ENCODE data around the gene ARPC4.

The ARPC4 gene

DNA sequence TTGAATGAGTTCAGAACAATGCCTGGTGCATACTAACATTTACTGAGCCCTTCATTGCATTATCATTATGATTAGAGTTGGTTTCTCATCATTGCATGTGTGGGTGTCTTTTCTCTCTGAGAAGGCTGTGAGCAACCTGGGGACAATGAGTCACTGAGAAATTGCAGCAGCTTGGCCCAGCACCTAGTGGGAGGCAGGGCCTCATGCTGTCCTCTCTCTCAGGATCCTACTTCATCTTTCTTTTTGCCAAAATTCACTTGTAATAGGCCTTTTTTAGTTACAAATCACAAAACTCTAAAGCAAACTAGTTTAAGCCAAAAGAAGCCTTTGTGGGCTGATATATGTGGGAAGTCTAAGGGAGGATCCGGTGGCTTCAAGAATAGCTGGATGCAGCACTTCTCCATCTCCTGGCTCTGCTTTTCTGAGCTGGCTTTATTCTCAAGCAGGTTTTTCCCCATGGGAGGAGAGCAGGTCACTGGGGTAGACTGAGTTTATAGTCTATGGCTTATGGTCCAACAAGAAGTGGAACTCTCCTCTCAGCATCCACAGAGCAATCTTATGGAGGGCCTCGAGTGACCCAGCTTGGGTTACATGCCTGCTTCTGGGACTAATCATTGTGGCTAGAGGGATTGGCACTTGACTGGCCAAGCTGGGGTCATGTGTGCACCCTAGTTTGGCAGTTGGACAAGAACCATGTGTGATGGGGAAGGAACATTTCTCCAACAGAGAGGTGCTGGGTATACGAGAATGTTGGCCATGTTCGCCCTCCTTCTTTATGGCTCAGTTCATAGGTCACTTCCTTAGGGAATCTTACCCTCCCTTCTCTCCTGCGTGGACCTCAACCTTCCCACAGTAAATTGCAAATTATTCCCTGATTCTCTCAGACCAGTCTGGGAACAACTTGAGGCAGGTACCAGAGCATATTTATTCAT is 14.5 kb upstream of the ARPC4 start:
- DNase-seq (ENCODE audit: low read depth), result peak; percentile 77
- TF ChIP-seq, protein P1, sequence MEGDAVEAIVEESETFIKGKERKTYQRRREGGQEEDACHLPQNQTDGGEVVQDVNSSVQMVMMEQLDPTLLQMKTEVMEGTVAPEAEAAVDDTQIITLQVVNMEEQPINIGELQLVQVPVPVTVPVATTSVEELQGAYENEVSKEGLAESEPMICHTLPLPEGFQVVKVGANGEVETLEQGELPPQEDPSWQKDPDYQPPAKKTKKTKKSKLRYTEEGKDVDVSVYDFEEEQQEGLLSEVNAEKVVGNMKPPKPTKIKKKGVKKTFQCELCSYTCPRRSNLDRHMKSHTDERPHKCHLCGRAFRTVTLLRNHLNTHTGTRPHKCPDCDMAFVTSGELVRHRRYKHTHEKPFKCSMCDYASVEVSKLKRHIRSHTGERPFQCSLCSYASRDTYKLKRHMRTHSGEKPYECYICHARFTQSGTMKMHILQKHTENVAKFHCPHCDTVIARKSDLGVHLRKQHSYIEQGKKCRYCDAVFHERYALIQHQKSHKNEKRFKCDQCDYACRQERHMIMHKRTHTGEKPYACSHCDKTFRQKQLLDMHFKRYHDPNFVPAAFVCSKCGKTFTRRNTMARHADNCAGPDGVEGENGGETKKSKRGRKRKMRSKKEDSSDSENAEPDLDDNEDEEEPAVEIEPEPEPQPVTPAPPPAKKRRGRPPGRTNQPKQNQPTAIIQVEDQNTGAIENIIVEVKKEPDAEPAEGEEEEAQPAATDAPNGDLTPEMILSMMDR (IDR thresholded peaks at IDR 0.05; ENCODE audit: insufficient read depth, low read depth, low read length, missing control alignments), result no peak
- H3K4me3 ChIP-seq (ENCODE audit: low read length), result no peak overlapping the region

DNA sequence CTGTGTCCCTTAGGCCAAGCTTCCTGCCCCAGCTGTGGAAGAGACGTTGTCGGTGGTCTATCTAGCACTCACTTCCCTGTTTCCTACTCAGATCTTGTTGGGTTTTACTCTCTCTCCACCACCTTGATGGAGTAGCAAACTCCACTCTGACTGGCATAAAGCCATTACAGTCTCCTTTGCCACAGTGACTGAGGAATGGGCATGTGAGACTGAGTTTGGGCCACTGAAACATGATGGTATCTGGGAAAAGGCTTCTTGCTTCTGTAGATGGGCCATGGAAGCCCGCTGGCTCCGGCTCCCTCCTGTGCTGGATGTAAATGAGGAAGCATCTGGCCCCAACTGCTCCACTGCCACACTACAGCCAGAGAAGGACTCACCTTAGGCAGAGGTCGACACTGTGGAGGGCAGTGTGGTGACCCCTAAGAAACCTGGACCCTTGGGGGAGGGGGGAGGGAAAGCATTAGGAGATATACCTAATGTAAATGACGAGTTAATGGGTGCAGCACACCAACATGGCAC is 13.7 kb upstream of the ARPC4 start:
- DNase-seq (ENCODE audit: low read depth), result no peak
- no peak overlapping the region for H3K4me3 ChIP-seq (ENCODE audit: low read length)
- TF ChIP-seq, protein P1 (IDR thresholded peaks at IDR 0.05; ENCODE audit: insufficient read depth, low read depth, low read length, missing control alignments), result no peak

DNA sequence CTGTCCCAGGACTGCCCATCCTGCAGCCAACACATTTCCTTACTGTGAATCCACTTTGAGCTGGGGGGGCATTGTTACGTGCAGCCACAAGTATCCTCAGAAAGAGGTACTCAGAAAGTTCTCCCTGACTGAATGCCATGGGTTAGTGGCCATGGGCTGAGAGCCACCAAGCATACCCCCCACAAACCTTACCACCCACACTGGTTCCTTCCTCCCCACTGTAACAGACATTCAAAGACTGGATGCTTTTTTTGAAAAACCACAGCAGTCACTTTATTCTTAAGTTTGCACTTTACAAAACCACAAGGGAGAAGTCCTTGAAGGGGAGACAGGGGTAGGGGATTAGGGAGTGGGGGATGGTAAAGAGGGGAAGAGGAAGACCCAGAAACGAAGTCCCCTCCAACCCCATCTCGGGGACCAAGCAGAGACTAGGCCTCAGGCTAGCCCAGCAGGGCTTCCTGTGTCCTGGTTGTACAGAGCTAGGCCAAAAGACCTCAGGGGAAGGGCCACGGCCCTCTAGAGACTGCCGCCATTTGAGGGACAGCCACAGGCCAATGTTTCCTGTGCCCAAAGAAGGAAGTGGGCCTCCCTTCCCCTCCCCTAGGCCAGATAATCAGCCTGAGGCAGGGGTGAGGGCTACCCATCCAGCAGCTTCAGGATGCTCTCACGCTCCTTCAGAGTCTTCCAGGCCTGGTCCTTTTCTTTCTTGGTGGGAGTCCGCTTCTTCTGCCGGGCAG is 13.0 kb upstream of the ARPC4 start:
- DNase-seq (ENCODE audit: low read depth), result no peak
- no peak overlapping the region for H3K4me3 ChIP-seq (ENCODE audit: low read length)
- TF ChIP-seq, protein P1 (IDR thresholded peaks at IDR 0.05; ENCODE audit: insufficient read depth, low read depth, low read length, missing control alignments), result no peak

DNA sequence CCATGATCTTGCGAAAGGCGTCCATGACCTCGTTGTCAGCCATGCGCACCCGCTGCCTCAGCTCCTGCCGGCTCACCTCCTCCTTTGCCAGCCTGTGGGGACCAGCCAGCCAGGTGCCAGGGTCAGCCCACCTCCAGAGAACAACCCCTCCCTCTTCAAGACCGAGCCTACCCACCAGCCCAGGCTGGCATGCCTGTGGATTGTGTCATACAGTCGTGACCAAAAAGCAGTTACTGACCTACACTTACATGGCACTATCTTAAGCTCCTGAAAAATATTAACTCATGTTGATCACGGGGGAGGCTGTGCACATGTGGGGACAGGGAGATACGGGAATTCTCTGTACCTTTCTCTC is 12.4 kb upstream of the ARPC4 start:
- no peak overlapping the region for H3K4me3 ChIP-seq (ENCODE audit: low read length)

DNA sequence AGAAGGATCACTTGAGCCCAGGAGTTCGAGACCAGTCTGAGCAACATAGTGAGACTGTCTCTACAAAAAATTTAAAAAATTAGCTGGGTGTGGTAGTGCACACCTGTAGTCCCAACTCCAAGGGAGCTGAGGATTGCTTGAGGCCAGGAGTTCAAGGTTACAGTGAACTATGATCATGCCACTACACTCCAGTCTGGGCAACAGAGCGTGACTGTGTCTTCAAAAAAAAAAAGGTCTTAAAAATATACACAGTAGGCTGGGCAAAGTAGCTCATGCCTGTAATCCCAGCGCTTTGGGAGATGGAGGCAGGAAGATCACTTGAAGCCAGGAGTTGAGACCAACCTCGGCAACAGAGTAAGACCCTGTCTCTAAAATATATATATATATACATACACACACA is 12.0 kb upstream of the ARPC4 start:
- TF ChIP-seq, protein P1 (IDR thresholded peaks at IDR 0.05; ENCODE audit: insufficient read depth, low read depth, low read length, missing control alignments), result no peak
- no peak overlapping the region for H3K4me3 ChIP-seq (ENCODE audit: low read length)

More for the DNA sequence above, 12.4 kb upstream of the ARPC4 start:
- no peak for DNase-seq (ENCODE audit: low read depth)
- TF ChIP-seq, protein P1 (IDR thresholded peaks at IDR 0.05; ENCODE audit: insufficient read depth, low read depth, low read length, missing control alignments), result no peak

DNA sequence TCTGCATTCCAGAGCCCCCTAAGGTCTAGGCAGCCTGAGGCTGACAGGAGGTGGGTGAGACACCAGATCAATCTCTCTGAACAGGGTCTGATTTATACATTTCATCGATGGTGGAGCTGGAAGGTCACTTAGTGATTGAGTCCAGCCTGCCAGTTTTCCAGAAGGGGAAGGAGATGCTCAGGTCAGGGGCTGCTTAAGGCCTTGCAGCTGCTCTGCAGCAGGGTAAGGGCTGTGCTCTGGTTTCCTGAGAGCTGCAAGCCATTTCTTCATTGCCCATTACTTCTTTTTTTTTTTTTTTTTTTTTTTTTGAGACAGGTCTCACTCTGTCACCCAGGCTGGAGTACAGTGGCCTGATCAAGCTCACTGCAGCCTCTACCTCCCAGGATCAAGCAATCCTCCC is 11.3 kb upstream of the ARPC4 start:
- no peak for DNase-seq (ENCODE audit: low read depth)
- no peak overlapping the region for H3K4me3 ChIP-seq (ENCODE audit: low read length)
- TF ChIP-seq, protein P1 (IDR thresholded peaks at IDR 0.05; ENCODE audit: insufficient read depth, low read depth, low read length, missing control alignments), result no peak

More for the DNA sequence above, 12.0 kb upstream of the ARPC4 start:
- DNase-seq (ENCODE audit: low read depth), result no peak
